Ishikawa (cell line): ENCODE results near the gene PEPD.

Experiments
- EP300 ChIP-seq: IDR thresholded peaks from 2 replicates; pipeline ENCODE4 v1.6.1; 2012; ENCODE audit warnings: borderline replicate concordance
- RAD21 ChIP-seq: IDR thresholded peaks from 2 replicates; pipeline ENCODE4 v1.6.1; 2012; ENCODE audit warnings: low read depth

DNA sequence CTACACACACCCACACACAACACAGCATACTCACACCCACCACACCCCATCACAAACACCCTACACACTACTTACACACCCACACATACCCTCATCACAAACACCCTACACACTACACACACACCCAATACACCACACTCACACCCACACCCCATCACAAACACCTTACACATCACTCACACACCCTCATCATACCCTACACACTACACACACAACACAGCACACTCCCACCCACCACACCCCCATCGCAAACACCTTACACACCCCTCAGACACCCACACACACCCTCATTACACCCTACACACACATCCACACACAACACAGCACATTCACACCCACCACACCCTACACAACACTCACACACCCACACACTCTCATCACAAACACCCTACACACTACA, 15.8 kb downstream of the PEPD start:
- no peak for TF ChIP-seq EP300
- no peak for TF ChIP-seq RAD21
